Epithelial cell of umbilical artery (primary cell): ENCODE measurements around the gene CCS. TPM values are rescaled to one million over a fixed set of nuclear protein-coding genes. Genes with fewer than 3 reads are reported as not detected.

Source experiments
- total RNA-seq: library from RNA; depleted of rRNA; stranded (reverse); fragments of >200 nt; gene quantifications from 2 replicates; pipeline ENCODE4 v1.2.3, GENCODE V29; 2014

Gene CCS, protein sequence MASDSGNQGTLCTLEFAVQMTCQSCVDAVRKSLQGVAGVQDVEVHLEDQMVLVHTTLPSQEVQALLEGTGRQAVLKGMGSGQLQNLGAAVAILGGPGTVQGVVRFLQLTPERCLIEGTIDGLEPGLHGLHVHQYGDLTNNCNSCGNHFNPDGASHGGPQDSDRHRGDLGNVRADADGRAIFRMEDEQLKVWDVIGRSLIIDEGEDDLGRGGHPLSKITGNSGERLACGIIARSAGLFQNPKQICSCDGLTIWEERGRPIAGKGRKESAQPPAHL
- total RNA-seq = 46.4 and 49.2 TPM in 2 replicates

DNA sequence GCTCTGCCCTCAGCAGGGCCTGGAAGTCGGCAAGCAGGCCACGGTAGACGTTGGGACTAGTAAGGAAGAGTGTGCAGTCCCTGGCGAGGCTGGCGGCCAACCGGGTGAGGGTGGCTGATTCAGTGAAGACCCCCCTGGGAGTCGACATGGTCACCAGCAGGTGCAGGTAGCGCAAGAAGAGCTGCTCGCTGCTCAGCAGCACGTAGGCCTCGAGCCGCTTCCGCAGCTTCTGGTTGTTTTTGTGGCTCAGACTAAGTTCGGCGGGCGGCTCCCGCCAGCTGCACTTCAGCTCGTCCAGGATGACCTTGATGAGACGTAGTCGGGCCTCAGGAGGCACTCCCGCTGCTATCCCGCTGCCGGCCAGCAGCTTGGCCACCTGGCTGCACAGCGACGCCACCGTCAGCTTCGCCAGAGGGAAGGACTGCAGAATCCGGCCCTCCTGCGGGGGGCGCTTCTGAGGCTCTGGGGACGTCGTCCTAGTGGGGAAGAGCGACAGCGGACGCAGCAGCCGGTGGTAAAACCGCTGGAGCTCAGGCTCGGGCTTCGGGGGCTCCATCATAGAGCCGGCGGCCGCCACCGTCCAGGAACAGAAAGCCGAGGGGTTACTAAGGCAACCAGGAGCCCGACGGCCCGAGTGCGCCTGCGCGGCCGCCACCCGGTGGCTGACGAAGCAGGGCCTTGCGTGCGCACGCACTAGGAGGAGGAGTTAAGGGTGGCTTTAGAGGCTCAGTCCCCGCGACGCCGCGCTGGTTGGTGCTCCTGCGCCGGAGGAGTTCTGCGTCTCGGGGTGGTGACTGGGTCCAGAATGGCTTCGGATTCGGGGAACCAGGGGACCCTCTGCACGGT lies at the start of gene CCS, which contains the start of gene CCDC87:
Gene CCS, plus strand, starts transcription at position 729 of the 846 bp plus-strand sequence. Its CDS starts 77 bp downstream, at position 806.
Gene CCDC87, minus strand, starts transcription at position 607 of the 846 bp plus-strand sequence. Its CDS starts 48 bp downstream, at position 559.

DNA sequence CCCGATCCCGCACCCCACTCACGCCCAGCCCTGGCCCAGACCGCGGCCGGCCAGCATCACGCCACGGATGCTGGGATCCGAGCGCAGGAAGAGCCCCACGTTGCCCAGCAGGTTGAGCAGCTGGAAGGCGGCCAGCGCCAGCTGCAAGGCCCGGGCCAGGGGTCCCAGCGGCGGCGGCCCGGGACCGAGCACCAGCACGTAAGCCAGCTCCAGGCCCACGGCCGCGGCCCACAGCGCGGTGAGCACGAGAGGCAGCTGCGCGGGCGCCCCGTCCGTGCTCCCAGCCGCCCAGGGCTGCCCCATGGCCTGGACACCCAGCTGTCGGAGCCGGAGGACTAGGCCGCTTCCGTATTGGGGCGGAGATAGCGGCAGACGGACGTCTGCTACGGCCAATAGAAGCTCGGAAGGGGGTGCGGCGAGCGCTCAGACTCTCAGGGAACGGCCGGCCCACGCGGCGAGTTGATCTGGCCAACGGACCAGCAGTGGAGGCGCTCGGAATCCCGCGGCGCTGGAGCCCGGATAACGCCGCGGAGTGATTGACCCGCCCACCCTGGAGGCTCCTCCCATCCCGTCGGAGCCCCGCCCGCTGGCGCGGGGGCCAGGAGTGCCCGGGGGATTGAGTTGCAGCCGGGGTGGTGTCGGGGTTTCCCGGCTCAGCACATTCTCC lies 47.2 kb upstream of the CCS start, which contains the start of gene ZDHHC24:
Gene ZDHHC24, minus strand, starts transcription at position 348 of the 667 bp plus-strand sequence. Its CDS starts 45 bp downstream, at position 303.

DNA sequence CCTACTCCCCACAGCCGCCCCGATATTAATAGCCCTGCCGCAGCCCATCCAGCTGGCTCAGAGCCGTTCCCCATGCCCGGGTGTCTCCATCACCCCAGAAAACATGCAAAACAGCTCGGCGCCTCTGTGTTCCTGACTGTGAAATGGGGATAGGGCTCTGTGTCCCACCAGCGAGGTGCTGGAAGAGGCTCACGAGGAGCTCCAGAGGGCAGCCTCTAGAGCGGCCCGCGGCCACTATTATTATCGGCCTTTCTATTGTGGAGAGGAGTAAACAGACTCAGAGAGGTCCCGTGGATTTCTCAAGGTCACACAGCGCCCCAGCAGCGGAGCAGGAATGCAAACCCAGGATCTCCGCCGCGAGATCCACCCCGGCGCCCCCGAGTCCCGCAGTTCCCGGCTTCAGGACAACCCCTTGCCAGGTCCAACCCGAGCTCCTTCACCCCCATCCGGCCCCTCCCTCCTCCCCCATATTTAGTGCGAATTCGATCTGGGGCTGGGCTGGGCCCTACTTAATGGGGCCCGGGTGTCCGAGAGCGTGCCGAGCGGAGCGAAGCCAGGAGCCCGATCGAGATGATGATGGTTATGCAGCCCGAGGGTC lies 46.5 kb upstream of the CCS start, which contains the start of gene ACTN3:
Gene ACTN3, plus strand, starts transcription at position 536 of the 598 bp plus-strand sequence. Its CDS starts 35 bp downstream, at position 571.

DNA sequence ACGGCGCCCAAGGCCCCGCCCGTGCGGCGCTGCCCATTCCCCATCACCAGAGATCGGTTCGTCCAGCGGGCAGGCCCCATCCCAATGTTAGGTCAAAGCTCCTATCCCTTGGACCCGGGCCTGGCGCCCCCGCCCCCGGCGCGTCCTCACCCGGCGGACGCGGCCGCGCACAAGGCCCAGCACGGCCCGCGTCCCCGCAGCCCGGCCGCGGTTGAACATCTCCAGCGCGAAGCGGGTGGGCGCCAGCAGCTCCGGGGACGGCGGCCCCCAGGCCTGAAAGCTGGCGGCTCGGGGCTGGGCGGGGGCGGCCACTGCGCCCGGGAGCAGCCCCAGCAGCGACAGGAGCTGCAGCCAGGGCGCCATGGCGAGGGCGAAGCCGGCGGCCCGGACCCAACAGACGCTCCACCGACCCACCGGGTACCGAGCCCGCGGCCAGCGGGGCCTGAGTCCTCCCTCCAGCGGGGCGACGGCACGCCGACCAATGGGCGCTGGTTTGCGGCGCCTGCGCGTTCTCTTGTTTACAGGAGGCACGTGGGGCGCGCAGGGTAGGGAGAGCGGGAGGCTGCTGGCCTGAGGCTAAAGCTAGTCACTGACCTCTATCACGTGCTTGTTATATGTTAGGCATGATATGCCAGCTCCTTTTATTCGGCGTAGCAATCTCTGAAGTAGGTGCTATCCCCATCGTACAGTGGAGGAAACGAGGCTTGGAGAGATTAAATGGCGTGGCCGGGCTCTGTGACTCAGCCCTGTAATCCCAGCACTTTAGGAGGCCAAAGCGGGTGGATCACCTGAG lies 24.7 kb upstream of the CCS start, which contains the start of gene CTSF:
Gene CTSF, minus strand, starts transcription at position 483 of the 793 bp plus-strand sequence. Its CDS starts 120 bp downstream, at position 363.

DNA sequence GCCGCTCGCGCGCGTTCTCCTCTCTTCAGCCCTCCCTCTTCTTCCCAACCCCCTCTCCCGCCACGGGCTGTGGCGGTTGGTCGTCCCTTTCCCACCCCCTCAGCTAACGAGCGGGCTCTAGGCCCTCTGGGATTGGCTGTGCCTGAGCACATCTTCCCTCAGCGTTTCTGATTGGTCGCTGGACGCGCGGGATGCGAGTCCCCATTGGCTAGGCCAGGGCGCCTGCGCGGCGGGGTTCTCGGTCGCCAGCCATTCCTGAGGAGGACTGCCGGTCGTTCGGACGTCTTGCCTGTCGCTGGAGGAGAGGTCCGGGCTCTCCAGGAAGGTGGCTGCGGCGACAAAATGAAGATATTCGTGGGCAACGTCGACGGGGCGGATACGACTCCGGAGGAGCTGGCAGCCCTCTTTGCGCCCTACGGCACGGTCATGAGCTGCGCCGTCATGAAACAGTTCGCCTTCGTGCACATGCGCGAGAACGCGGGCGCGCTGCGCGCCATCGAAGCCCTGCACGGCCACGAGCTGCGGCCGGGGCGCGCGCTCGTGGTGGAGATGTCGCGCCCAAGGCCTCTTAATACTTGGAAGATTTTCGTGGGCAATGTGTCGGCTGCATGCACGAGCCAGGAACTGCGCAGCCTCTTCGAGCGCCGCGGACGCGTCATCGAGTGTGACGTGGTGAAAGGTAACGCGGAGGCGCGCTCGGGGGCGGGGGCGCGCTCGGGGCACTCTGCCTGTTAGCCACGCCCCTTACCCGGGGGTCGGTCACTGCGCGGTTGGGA lies 23.6 kb downstream of the CCS start, which contains the start of gene RBM14:
Gene RBM14, plus strand, starts transcription at position 252 of the 776 bp plus-strand sequence. Its CDS starts 91 bp downstream, at position 343.

DNA sequence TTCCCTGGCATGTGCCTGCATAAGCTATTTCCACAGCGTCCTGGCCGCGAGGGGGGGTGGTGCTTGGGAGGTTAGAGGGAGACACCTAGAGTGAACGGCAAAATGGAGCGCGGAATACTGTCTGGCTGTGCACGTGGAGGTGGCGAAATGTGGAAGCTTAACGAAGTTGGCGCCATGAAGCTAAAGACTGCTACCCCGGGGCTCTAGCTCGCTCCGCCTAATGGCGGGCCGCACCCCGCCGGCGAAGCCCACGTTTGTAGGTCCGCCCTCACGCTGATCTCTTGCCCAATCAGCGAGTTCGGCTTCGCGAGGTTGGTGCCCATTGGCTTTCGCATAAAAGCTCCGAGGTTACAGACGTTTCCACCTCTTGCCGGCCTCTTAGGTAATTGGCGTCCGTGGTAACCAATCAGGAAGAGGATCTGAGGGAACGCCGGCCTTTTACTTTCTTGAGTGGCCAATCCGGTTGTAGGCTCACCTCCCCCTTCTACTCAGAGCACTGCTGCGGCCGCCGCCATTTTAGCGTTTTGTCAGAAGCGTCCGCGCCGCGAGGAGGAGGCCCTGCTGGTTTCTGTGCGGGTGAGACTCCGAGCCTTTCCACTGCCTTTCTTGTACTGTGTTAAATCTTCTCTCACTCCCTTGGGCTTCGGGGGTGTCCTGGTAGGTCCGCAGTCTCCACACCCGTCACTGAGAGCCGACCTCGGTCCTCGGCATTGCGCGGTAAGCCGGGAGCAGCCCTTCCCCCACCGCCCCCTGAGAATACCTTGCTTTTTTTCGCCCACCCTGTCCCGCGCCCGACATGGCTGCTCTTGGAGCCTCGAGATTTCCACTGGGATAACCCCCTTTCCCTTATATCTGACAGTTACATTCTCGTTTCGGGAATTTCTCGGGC lies 45.4 kb downstream of the CCS start, which contains the start of gene RBM4:
Gene RBM4, plus strand, starts transcription at position 527 of the 889 bp plus-strand sequence. CDS start 1,009 bp downstream, outside the sequence.

Other genes with a start within 250 kb of the CCS start
- gene BRMS1, start 248.1 kb upstream of the CCS start, total RNA-seq = 75.7 and 89.8 TPM in 2 replicates
- gene B4GAT1, start 245.6 kb upstream of the CCS start, total RNA-seq = 35.4 and 36.5 TPM in 2 replicates
- gene SLC29A2, start 221.4 kb upstream of the CCS start, total RNA-seq = 0.76 and 0.97 TPM in 2 replicates
- gene NPAS4, start 172.2 kb upstream of the CCS start, total RNA-seq = not detected in 2 replicates
- gene MRPL11, start 154.3 kb upstream of the CCS start, total RNA-seq = 55.9 and 81.8 TPM in 2 replicates
- 2.9 and 3.2 TPM in 2 replicates for gene PELI3, start 126.3 kb upstream of the CCS start, total RNA-seq
- gene DPP3, start 112.8 kb upstream of the CCS start, total RNA-seq = 50.8 and 58.8 TPM in 2 replicates
- gene BBS1, start 82.5 kb upstream of the CCS start, total RNA-seq = 17.9 and 23.4 TPM in 2 replicates
- gene ZDHHC24, start 47.1 kb upstream of the CCS start, total RNA-seq = 16.7 and 18.8 TPM in 2 replicates
- under 0.01 and 0.30 TPM in 2 replicates for gene ACTN3, start 46.3 kb upstream of the CCS start, total RNA-seq
- gene CTSF, start 24.6 kb upstream of the CCS start, total RNA-seq = 13.3 and 17.2 TPM in 2 replicates
- gene CCDC87, start 122 bp upstream of the CCS start, total RNA-seq = under 0.01 and 0.15 TPM in 2 replicates
- gene RBM14, start 23.4 kb downstream of the CCS start, total RNA-seq = 16.6 and 41.8 TPM in 2 replicates
- 118 and 149 TPM in 2 replicates for gene RBM4, start 45.5 kb downstream of the CCS start, total RNA-seq
- 15.3 and 22.9 TPM in 2 replicates for gene RBM4B, start 84.7 kb downstream of the CCS start, total RNA-seq
- gene SPTBN2, start 136.0 kb downstream of the CCS start, total RNA-seq = 26.3 and 38.3 TPM in 2 replicates